ENCODE measurements around the gene ERRFI1.
"Not testable (repeated sequence)": the region's sequence is repeated elsewhere in the genome, so short reads cannot be mapped to it uniquely, and the experiment has no call there.

ERRFI1 gene

GRCh38 chr1:8026153-8026975 lies at the start of gene ERRFI1:
Gene ERRFI1 (minus strand): TSS chr1:8026309. CDS start chr1:8015619, 10,690 bp downstream.
- in situ Hi-C loops (cut with HindIII; ENCODE audit: low sequenced_read_pairs), result no loop called here

- in situ Hi-C loops (cut with HindIII; ENCODE audit: low sequenced_read_pairs), result no loop called here
Observed at GRCh38 chr1:8075511-8076051, 49.5 kb upstream of the ERRFI1 start.

GRCh38 chr1:8073112-8073855 lies 47.2 kb upstream of the ERRFI1 start:
- in situ Hi-C loops (cut with HindIII; ENCODE audit: low sequenced_read_pairs), result no loop called here

GRCh38 chr1:8070381-8070811 lies 44.3 kb upstream of the ERRFI1 start:
- in situ Hi-C loops (cut with HindIII; ENCODE audit: low sequenced_read_pairs), result no loop called here

GRCh38 chr1:8069614-8070320 lies 43.7 kb upstream of the ERRFI1 start:
- in situ Hi-C loops (cut with HindIII; ENCODE audit: low sequenced_read_pairs), result not testable (repeated sequence)

GRCh38 chr1:8065369-8065768 lies 39.3 kb upstream of the ERRFI1 start:
- in situ Hi-C loops (cut with HindIII; ENCODE audit: low sequenced_read_pairs), result no loop called here

- in situ Hi-C loops (cut with HindIII; ENCODE audit: low sequenced_read_pairs), result no loop called here
Observed at GRCh38 chr1:8063298-8064036, 37.4 kb upstream of the ERRFI1 start.

GRCh38 chr1:8062861-8063260 lies 36.8 kb upstream of the ERRFI1 start:
- in situ Hi-C loops (cut with HindIII; ENCODE audit: low sequenced_read_pairs), result no loop called here

GRCh38 chr1:8061673-8062386 lies 35.7 kb upstream of the ERRFI1 start:
- in situ Hi-C loops (cut with HindIII; ENCODE audit: low sequenced_read_pairs), result no loop called here

- in situ Hi-C loops (cut with HindIII; ENCODE audit: low sequenced_read_pairs), result no loop called here
Observed at GRCh38 chr1:8061210-8061609, 35.1 kb upstream of the ERRFI1 start.

- in situ Hi-C loops (cut with HindIII; ENCODE audit: low sequenced_read_pairs), result no loop called here
Observed at GRCh38 chr1:8059161-8059622, 33.1 kb upstream of the ERRFI1 start.

- in situ Hi-C loops (cut with HindIII; ENCODE audit: low sequenced_read_pairs), result not testable (repeated sequence)
Observed at GRCh38 chr1:8057779-8058178, 31.7 kb upstream of the ERRFI1 start.

GRCh38 chr1:8055973-8056372 lies 29.9 kb upstream of the ERRFI1 start:
- in situ Hi-C loops (cut with HindIII; ENCODE audit: low sequenced_read_pairs), result no loop called here

GRCh38 chr1:8053878-8054567 lies 27.9 kb upstream of the ERRFI1 start:
- in situ Hi-C loops (cut with HindIII; ENCODE audit: low sequenced_read_pairs), result no loop called here

GRCh38 chr1:8051650-8052049 lies 25.5 kb upstream of the ERRFI1 start:
- in situ Hi-C loops (cut with HindIII; ENCODE audit: low sequenced_read_pairs), result no loop called here

- in situ Hi-C loops (cut with HindIII; ENCODE audit: low sequenced_read_pairs), result not testable (repeated sequence)
Observed at GRCh38 chr1:8049229-8049628, 23.1 kb upstream of the ERRFI1 start.

- in situ Hi-C loops (cut with HindIII; ENCODE audit: low sequenced_read_pairs), result no loop called here
Observed at GRCh38 chr1:8047686-8048445, 21.8 kb upstream of the ERRFI1 start.

GRCh38 chr1:8047112-8047511 lies 21.0 kb upstream of the ERRFI1 start:
- in situ Hi-C loops (cut with HindIII; ENCODE audit: low sequenced_read_pairs), result no loop called here

Data from DLD1 (cell line).